Spleen (tissue), 7 donors: Measurements from ENCODE around the gene GUCD1.

Experiments used
- POLR2A ChIP-seq, 3 donors: fragments of 450-650 bp; IDR thresholded peaks; one replicate each; pipeline ENCODE4 v1.5.1; 2017; ENCODE audit warnings: antibody characterized with exemption in 3 of 3, mild to moderate bottlenecking in 1 of 3
- POLR2AphosphoS5 ChIP-seq, 3 donors: sonication (generic); formaldehyde crosslinking; IDR thresholded peaks; one replicate each; pipeline ENCODE4 v1.5.1; 2017; ENCODE audit warnings: antibody characterized with exemption in 3 of 3
- TF ChIP-seq, protein P1 (sequence below), 11 experiments: fragments of 200-600 bp in 7 of 11; fragments of 450-650 bp in 4 of 11; sonication (generic) in 4 of 11; IDR thresholded peaks in 8 of 11; conservative IDR thresholded peaks in 3 of 11; 1 replicate in 7 of 11; 2 replicates in 4 of 11; pipeline versions ENCODE4 v1.4.0 to v1.8.0; 2016 to 2021; ENCODE audit warnings: antibody characterized with exemption in 11 of 11, inconsistent platforms in 4 of 11, mild to moderate bottlenecking in 1 of 11
- donor health status: DM: no; HTN: no; CAD: no; lungs with moderate emphysema.
- donor health status: DM: no; HTN: no; CAD: no.
- donor health status: DM: no; HTN: no; CAD: no.

DNA sequence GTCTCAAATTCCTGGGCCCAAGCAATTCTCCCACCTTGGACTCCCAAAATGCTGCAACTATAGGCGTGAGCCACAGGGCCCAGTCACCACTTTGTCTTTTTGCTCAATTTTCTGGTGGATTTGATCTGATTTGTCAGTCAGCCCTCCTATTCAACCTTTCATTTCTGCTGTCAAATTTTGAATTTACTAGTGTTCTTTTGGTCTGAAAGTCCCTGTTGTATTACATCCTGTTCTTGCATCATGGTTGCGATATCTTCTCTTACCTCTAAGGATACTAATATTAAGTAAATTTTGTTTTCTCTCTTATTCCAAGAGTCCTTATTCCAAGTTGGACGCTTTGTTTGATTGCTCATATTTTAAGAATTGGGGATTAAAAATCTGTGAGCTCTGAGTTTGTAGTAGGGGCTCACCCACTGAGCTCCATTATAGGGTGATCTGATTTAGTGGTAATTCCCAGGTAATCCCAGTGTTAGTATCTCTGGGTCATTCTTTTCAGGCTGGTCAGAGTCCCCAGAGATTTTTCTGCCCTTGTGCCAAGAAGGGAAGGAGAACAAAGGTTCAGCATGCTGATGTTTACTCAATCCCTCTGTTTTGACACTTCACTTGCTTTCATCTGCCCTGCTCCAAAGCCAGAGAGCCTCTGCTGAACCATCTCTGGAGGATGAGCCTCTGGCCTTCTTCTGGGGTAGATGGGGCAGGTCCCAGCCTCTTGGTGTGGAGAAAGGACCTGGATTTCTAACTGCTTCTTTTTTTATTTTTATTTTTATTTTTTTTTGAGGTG is 49.8 kb downstream of the GUCD1 start:
- TF ChIP-seq, protein P1, sequence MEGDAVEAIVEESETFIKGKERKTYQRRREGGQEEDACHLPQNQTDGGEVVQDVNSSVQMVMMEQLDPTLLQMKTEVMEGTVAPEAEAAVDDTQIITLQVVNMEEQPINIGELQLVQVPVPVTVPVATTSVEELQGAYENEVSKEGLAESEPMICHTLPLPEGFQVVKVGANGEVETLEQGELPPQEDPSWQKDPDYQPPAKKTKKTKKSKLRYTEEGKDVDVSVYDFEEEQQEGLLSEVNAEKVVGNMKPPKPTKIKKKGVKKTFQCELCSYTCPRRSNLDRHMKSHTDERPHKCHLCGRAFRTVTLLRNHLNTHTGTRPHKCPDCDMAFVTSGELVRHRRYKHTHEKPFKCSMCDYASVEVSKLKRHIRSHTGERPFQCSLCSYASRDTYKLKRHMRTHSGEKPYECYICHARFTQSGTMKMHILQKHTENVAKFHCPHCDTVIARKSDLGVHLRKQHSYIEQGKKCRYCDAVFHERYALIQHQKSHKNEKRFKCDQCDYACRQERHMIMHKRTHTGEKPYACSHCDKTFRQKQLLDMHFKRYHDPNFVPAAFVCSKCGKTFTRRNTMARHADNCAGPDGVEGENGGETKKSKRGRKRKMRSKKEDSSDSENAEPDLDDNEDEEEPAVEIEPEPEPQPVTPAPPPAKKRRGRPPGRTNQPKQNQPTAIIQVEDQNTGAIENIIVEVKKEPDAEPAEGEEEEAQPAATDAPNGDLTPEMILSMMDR (IDR thresholded peaks at IDR 0.05 in 8 of 11, conservative IDR thresholded peaks at IDR 0.05 in 3 of 11) = no peak
- TF ChIP-seq POLR2A (IDR thresholded peaks at IDR 0.05) = no peak
- TF ChIP-seq POLR2AphosphoS5 (IDR thresholded peaks at IDR 0.05) = no peak
